Loucy (cell line): Measurements from ENCODE around the gene ZNF541.

Experiments used
- H2AFZ ChIP-seq: fragments of 200-600 bp; sonication (generic); 2 replicates; pipeline ENCODE4 v1.6.0; 2016; ENCODE audit warnings: antibody characterized with exemption, mild to moderate bottlenecking, low read length, moderate library complexity
- H3F3A ChIP-seq: fragments of 200-600 bp; 2 replicates; pipeline ENCODE4 v1.6.0; 2016; ENCODE audit warnings: antibody characterized with exemption, low read depth, mild to moderate bottlenecking
- H3K27me3 ChIP-seq: fragments of 200-600 bp; sonication (generic); 2 replicates; pipeline ENCODE4 v1.6.1; 2014; ENCODE audit warnings: low read length, mild to moderate bottlenecking; ENCODE audit not compliant: insufficient read depth, poor library complexity, severe bottlenecking
- H3K36me3 ChIP-seq: fragments of 200-600 bp; sonication (generic); 2 replicates; pipeline ENCODE4 v1.6.1; 2016; ENCODE audit warnings: low read length; ENCODE audit not compliant: insufficient read depth
- H3K4me1 ChIP-seq: fragments of 200-600 bp; sonication (generic); 2 replicates; pipeline ENCODE4 v1.5.1; 2014; ENCODE audit warnings: low read length, mild to moderate bottlenecking; ENCODE audit not compliant: insufficient read depth, poor library complexity, severe bottlenecking
- H3K4me2 ChIP-seq: fragments of 200-600 bp; sonication (generic); 2 replicates; pipeline ENCODE4 v1.6.0; 2014; ENCODE audit warnings: antibody characterized with exemption, low read length, low read depth, mild to moderate bottlenecking; ENCODE audit not compliant: poor library complexity, severe bottlenecking
- H3K4me3 ChIP-seq: fragments of 200-600 bp; sonication (generic); 2 replicates; pipeline ENCODE4 v1.5.1; 2014; ENCODE audit warnings: low read length, mild to moderate bottlenecking, mixed read lengths; ENCODE audit not compliant: poor library complexity, severe bottlenecking
- H3K79me2 ChIP-seq: fragments of 200-600 bp; sonication (generic); 2 replicates; pipeline ENCODE4 v1.6.1; 2014; ENCODE audit warnings: low read length; ENCODE audit not compliant: insufficient read depth
- H3K9ac ChIP-seq: fragments of 200-600 bp; sonication (generic); 2 replicates; pipeline ENCODE4 v1.6.0; 2014; ENCODE audit warnings: mild to moderate bottlenecking, low read depth, low read length, moderate library complexity; ENCODE audit not compliant: poor library complexity, severe bottlenecking
- H3K9me2 ChIP-seq: fragments of 200-600 bp; sonication (generic); replicated peaks from 2 replicates; pipeline ENCODE4 v1.6.1; 2016; ENCODE audit warnings: low read depth, low read length, mixed read lengths
- H3K9me3 ChIP-seq: fragments of 200-600 bp; sonication (generic); 2 replicates; pipeline ENCODE4 v1.6.1; 2014; ENCODE audit warnings: mild to moderate bottlenecking, antibody characterized with exemption, low read length, low read depth; ENCODE audit not compliant: insufficient read depth
- H4K20me1 ChIP-seq: fragments of 200-600 bp; sonication (generic); 2 replicates; pipeline ENCODE4 v1.6.0; 2014; ENCODE audit warnings: antibody characterized with exemption, low read length, mild to moderate bottlenecking; ENCODE audit not compliant: insufficient read depth, poor library complexity, severe bottlenecking
- CTCF ChIP-seq: fragments of 200-600 bp; sonication (generic); conservative IDR thresholded peaks from 2 replicates; pipeline ENCODE4 v1.5.1; 2014; ENCODE audit warnings: mild to moderate bottlenecking, antibody characterized with exemption, low read length
- EZH2phosphoT487 ChIP-seq: fragments of 200-600 bp; IDR thresholded peaks from 2 replicates; pipeline ENCODE4 v1.6.1; 2018; ENCODE audit warnings: antibody characterized with exemption, mild to moderate bottlenecking, moderate library complexity, borderline replicate concordance

Gene ZNF541

GRCh38 chr19:47595944-47596343, 23.0 kb upstream of the ZNF541 start:
- Histone ChIP-seq H3K9ac (no peak overlapping the region), H3K4me2 (no peak overlapping the region), H2AFZ (no peak overlapping the region), H3K79me2 (no peaks in the 10 kb centered on the region), H3K36me3 (no peaks in the 10 kb centered on the region), H3K9me3 (no peaks in the 10 kb centered on the region), H3K9me2 (no peaks in the 10 kb centered on the region), H3F3A (peaks cover 3% of the 10 kb centered on the region; the same call in 1 of the 2 replicates), H3K4me1 (peaks cover 8% of the 10 kb centered on the region), H3K4me3 (no peak overlapping the region), H3K27me3 (no peaks in the 10 kb centered on the region), H4K20me1 (no peaks in the 10 kb centered on the region)
- TF ChIP-seq CTCF (no peak), EZH2phosphoT487 (no peak)

- no peaks in the 10 kb centered on the region for H3K79me2 ChIP-seq
- H3K27me3 ChIP-seq: no peaks in the 10 kb centered on the region
- no peak overlapping the region for H3K4me2 ChIP-seq
- no peak overlapping the region for H2AFZ ChIP-seq
- H3K9me2 ChIP-seq: no peaks in the 10 kb centered on the region
- no peaks in the 10 kb centered on the region for H3K4me1 ChIP-seq
- TF ChIP-seq EZH2phosphoT487: no peak
- no peak for TF ChIP-seq CTCF
- H3K9me3 ChIP-seq: no peaks in the 10 kb centered on the region
- H4K20me1 ChIP-seq: no peaks in the 10 kb centered on the region
- no peak overlapping the region for H3K9ac ChIP-seq
- no peak overlapping the region for H3K4me3 ChIP-seq
- H3K36me3 ChIP-seq: no peaks in the 10 kb centered on the region
- H3F3A ChIP-seq: peaks cover 3% of the 10 kb centered on the region; the same call in 1 of the 2 replicates
These were observed 20.9 kb upstream of the ZNF541 start for GRCh38 chr19:47593860-47594259.

- no peak overlapping the region for H2AFZ ChIP-seq
- no peaks in the 10 kb centered on the region for H3K9me2 ChIP-seq
- no peaks in the 10 kb centered on the region for H3K4me1 ChIP-seq
- H3K9me3 ChIP-seq: no peaks in the 10 kb centered on the region
- no peaks in the 10 kb centered on the region for H3K27me3 ChIP-seq
- no peak overlapping the region for H3K4me2 ChIP-seq
- TF ChIP-seq CTCF: no peak
- no peak for TF ChIP-seq EZH2phosphoT487
- H3K36me3 ChIP-seq: no peaks in the 10 kb centered on the region
- no peaks in the 10 kb centered on the region for H3K79me2 ChIP-seq
- H3F3A ChIP-seq: no peaks in the 10 kb centered on the region
- H3K9ac ChIP-seq: no peak overlapping the region
- no peak overlapping the region for H3K4me3 ChIP-seq
- no peaks in the 10 kb centered on the region for H4K20me1 ChIP-seq
These were observed 16.9 kb upstream of the ZNF541 start for GRCh38 chr19:47589824-47590223.
